SJSA1 (cell line): Measurements from ENCODE around the gene SMTN. TPM values are rescaled to one million over a fixed set of nuclear protein-coding genes. Genes with fewer than 3 reads are reported as not detected.

Experiments used
- DNase-seq, 2 experiments: peaks; one replicate each; pipeline ENCODE4 v3.0.0-alpha.2; 2015 to 2020; ENCODE audit warnings: low spot score in 2 of 2, low read depth in 1 of 2
- H3K27ac ChIP-seq: fragments of 250-450 bp; sonication (Bioruptor Pico); 2 replicates; pipeline ENCODE4 v1.5.1; 2020; ENCODE audit warnings: mild to moderate bottlenecking, moderate library complexity
- H3K27me3 ChIP-seq: fragments of 250-450 bp; sonication (Bioruptor Pico); replicated peaks from 2 replicates; pipeline ENCODE4 v1.5.1; 2020; ENCODE audit warnings: mild to moderate bottlenecking, moderate library complexity
- H3K36me3 ChIP-seq: fragments of 250-450 bp; sonication (Bioruptor Pico); 2 replicates; pipeline ENCODE4 v1.5.1; 2020; ENCODE audit warnings: mild to moderate bottlenecking
- H3K4me1 ChIP-seq: fragments of 250-450 bp; sonication (Bioruptor Pico); replicated peaks from 2 replicates; pipeline ENCODE4 v1.6.1; 2021; ENCODE audit warnings: mild to moderate bottlenecking
- H3K4me3 ChIP-seq: fragments of 250-450 bp; sonication (Bioruptor Pico); 2 replicates; pipeline ENCODE4 v1.5.1; 2020; ENCODE audit warnings: mild to moderate bottlenecking
- H3K9me3 ChIP-seq: fragments of 250-450 bp; sonication (Bioruptor Pico); replicated peaks from 2 replicates; pipeline ENCODE4 v1.5.1; 2020; ENCODE audit warnings: mild to moderate bottlenecking
- total RNA-seq: library from RNA; depleted of rRNA; stranded (reverse); fragments of >200 nt; shearing (Covaris generic); gene quantifications from 2 replicates; pipeline ENCODE4 v1.2.3, GENCODE V29; 2014

Gene SMTN
- total RNA-seq, 1 experiment from 2014 or later = 121 TPM

- Histone ChIP-seq H3K9me3 (no peaks in the 10 kb centered on the region), H3K27ac (no peak overlapping the region), H3K4me1 (peaks cover 6% of the 10 kb centered on the region)
Measured at GRCh38 chr22:31126128-31126868, 45.2 kb downstream of the SMTN start.

GRCh38 chr22:31126869-31127175, 45.7 kb downstream of the SMTN start:
- Histone ChIP-seq H3K27me3 (no peaks in the 10 kb centered on the region), H3K27ac (no peak overlapping the region), H3K4me1 (peaks cover 6% of the 10 kb centered on the region), H3K9me3 (no peaks in the 10 kb centered on the region), H3K4me3 (no peak overlapping the region), H3K36me3 (no peaks in the 10 kb centered on the region)
- DNase-seq = no peak

More at GRCh38 chr22:31126128-31126868, 45.2 kb downstream of the SMTN start:
- no peaks in the 10 kb centered on the region for H3K36me3 ChIP-seq
- no peak overlapping the region for H3K4me3 ChIP-seq
- no peak for DNase-seq
- H3K27me3 ChIP-seq = no peaks in the 10 kb centered on the region

GRCh38 chr22:31127181-31127772, 46.2 kb downstream of the SMTN start:
- H3K27ac ChIP-seq = no peak overlapping the region
- H3K4me1 ChIP-seq = peaks cover 6% of the 10 kb centered on the region
- no peak overlapping the region for H3K4me3 ChIP-seq
- no peaks in the 10 kb centered on the region for H3K36me3 ChIP-seq
- no peaks in the 10 kb centered on the region for H3K9me3 ChIP-seq
- no peaks in the 10 kb centered on the region for H3K27me3 ChIP-seq
- DNase-seq = no peak

GRCh38 chr22:31128156-31128555, 47.0 kb downstream of the SMTN start:
- no peak for DNase-seq
- Histone ChIP-seq H3K27me3 (no peaks in the 10 kb centered on the region), H3K36me3 (no peaks in the 10 kb centered on the region), H3K27ac (no peak overlapping the region), H3K4me3 (no peak overlapping the region), H3K4me1 (no peaks in the 10 kb centered on the region; the same call in 1 of the 2 replicates), H3K9me3 (no peaks in the 10 kb centered on the region)

GRCh38 chr22:31130873-31131272, 49.8 kb downstream of the SMTN start:
- Histone ChIP-seq H3K4me1 (no peaks in the 10 kb centered on the region), H3K27me3 (no peaks in the 10 kb centered on the region), H3K9me3 (no peaks in the 10 kb centered on the region), H3K4me3 (no peak overlapping the region), H3K36me3 (no peaks in the 10 kb centered on the region), H3K27ac (no peak overlapping the region)
- DNase-seq = no peak

GRCh38 chr22:31133911-31134310, 52.8 kb downstream of the SMTN start:
- no peaks in the 10 kb centered on the region for H3K27me3 ChIP-seq
- DNase-seq = no peak
- H3K36me3 ChIP-seq = no peaks in the 10 kb centered on the region

GRCh38 chr22:31134688-31135087, 53.6 kb downstream of the SMTN start:
- Histone ChIP-seq H3K36me3 (no peaks in the 10 kb centered on the region), H3K27ac (no peak overlapping the region), H3K9me3 (no peaks in the 10 kb centered on the region), H3K27me3 (no peaks in the 10 kb centered on the region), H3K4me1 (no peaks in the 10 kb centered on the region), H3K4me3 (no peak overlapping the region)
- DNase-seq = no peak

More at GRCh38 chr22:31133911-31134310, 52.8 kb downstream of the SMTN start:
- Histone ChIP-seq H3K27ac (no peak overlapping the region), H3K4me1 (no peaks in the 10 kb centered on the region), H3K9me3 (no peaks in the 10 kb centered on the region), H3K4me3 (no peak overlapping the region)

GRCh38 chr22:31135706-31136105, 54.6 kb downstream of the SMTN start:
- DNase-seq = no peak
- Histone ChIP-seq H3K27ac (no peak overlapping the region), H3K36me3 (no peaks in the 10 kb centered on the region), H3K4me1 (no peaks in the 10 kb centered on the region), H3K27me3 (no peaks in the 10 kb centered on the region), H3K4me3 (no peak overlapping the region), H3K9me3 (no peaks in the 10 kb centered on the region)

- Histone ChIP-seq H3K4me3 (no peak overlapping the region), H3K9me3 (no peaks in the 10 kb centered on the region), H3K36me3 (no peaks in the 10 kb centered on the region), H3K27ac (no peak overlapping the region), H3K4me1 (no peaks in the 10 kb centered on the region), H3K27me3 (no peaks in the 10 kb centered on the region)
- no peak for DNase-seq
Measured at GRCh38 chr22:31136155-31136554, 55.0 kb downstream of the SMTN start.

- Histone ChIP-seq H3K4me1 (no peaks in the 10 kb centered on the region), H3K27me3 (no peaks in the 10 kb centered on the region), H3K9me3 (no peaks in the 10 kb centered on the region), H3K36me3 (no peaks in the 10 kb centered on the region), H3K4me3 (no peak overlapping the region), H3K27ac (no peak overlapping the region)
- DNase-seq = no peak
Measured at GRCh38 chr22:31136711-31137110, 55.6 kb downstream of the SMTN start.

- Histone ChIP-seq H3K4me1 (no peaks in the 10 kb centered on the region), H3K4me3 (no peak overlapping the region), H3K9me3 (no peaks in the 10 kb centered on the region), H3K27ac (no peak overlapping the region), H3K36me3 (no peaks in the 10 kb centered on the region), H3K27me3 (no peaks in the 10 kb centered on the region)
- no peak for DNase-seq
Measured at GRCh38 chr22:31137721-31138120, 56.6 kb downstream of the SMTN start.

GRCh38 chr22:31138126-31138525, 57.0 kb downstream of the SMTN start:
- no peak overlapping the region for H3K4me3 ChIP-seq
- no peaks in the 10 kb centered on the region for H3K9me3 ChIP-seq
- no peaks in the 10 kb centered on the region for H3K36me3 ChIP-seq
- H3K4me1 ChIP-seq = no peaks in the 10 kb centered on the region
- H3K27me3 ChIP-seq = no peaks in the 10 kb centered on the region
- no peak for DNase-seq
- H3K27ac ChIP-seq = no peak overlapping the region

- no peaks in the 10 kb centered on the region for H3K27me3 ChIP-seq
- DNase-seq = no peak
- no peak overlapping the region for H3K4me3 ChIP-seq
Measured at GRCh38 chr22:31139066-31139465, 57.9 kb downstream of the SMTN start.

GRCh38 chr22:31139866-31140716, 59.0 kb downstream of the SMTN start, which contains the start of gene PLA2G3:
Gene PLA2G3, minus strand, starts transcription at chr22:31140508. Its CDS starts 154 bp downstream, at chr22:31140354.
- Histone ChIP-seq H3K27ac (no peak within 1 kb of the TSS), H3K4me1 (no peaks in the 10 kb centered on the region), H3K4me3 (no peak within 1 kb of the TSS), H3K27me3 (no peaks in the 10 kb centered on the region), H3K9me3 (0 out of 2 replicates have a peak, but pooled peaks cover 4% of the 10 kb centered on the region), H3K36me3 (no peaks in the 10 kb centered on the region)
- DNase-seq = no peak

More at GRCh38 chr22:31139066-31139465, 57.9 kb downstream of the SMTN start:
- H3K4me1 ChIP-seq = no peaks in the 10 kb centered on the region
- no peaks in the 10 kb centered on the region for H3K9me3 ChIP-seq
- H3K27ac ChIP-seq = no peak overlapping the region
- H3K36me3 ChIP-seq = no peaks in the 10 kb centered on the region
